Endothelial cell of umbilical vein (primary cell): ENCODE results near the gene AATF. TPM values are rescaled to one million over a fixed set of nuclear protein-coding genes. Genes with fewer than 3 reads are reported as not detected.

Source experiments
- BruUV-seq: library from RNA; stranded (reverse); fragments of 400-500 nt; replicated peaks from 2 replicates; lab custom pipeline; 2021; lab: Mats Ljungman, UMichigan
- CTCF ChIA-PET: fragments of 300-600, 350-600 bp; sonication (Branson Sonifier 250); formaldehyde crosslinking; loops from one replicate; lab custom pipeline; 2021; ENCODE audit warnings: antibody characterized with exemption, inconsistent platforms; lab: Charles Lee
- POLR2A ChIA-PET: fragments of 300-600, 350-600 bp; sonication (Branson Sonifier 250); formaldehyde crosslinking; loops from one replicate; lab custom pipeline; 2021; ENCODE audit warnings: antibody characterized with exemption, inconsistent platforms; lab: Charles Lee
- DNase-seq: peaks from one replicate; pipeline ENCODE4 v3.0.0-alpha.2; 2011; ENCODE audit warnings: low read depth, low spot score
- FAIRE-seq: peaks from 2 replicates; lab custom pipeline; 2011; peaks lifted over from hg19 to GRCh38; lab: Jason Lieb, UNC
- H2AFZ ChIP-seq: 2 replicates; pipeline ENCODE4 v1.6.0; 2012; ENCODE audit warnings: low read depth, low read length, control low read depth, inconsistent platforms
- H3K27ac ChIP-seq: 2 replicates; pipeline ENCODE4 v1.5.1; 2011; ENCODE audit warnings: low read depth, mild to moderate bottlenecking, control low read depth, low read length, moderate library complexity; ENCODE audit not compliant: insufficient read depth
- H3K27me3 ChIP-seq, 2 experiments: 2 replicates each; pipeline versions ENCODE4 v1.6.0 to v1.6.1; 2011; ENCODE audit warnings: low read length in 2 of 2, mixed read lengths in 1 of 2; ENCODE audit not compliant: control insufficient read depth in 2 of 2, insufficient read depth in 2 of 2
- H3K36me3 ChIP-seq, 2 experiments: 2 replicates in 1 of 2; 3 replicates in 1 of 2; pipeline ENCODE4 v1.5.1; 2011; ENCODE audit warnings: low read length in 2 of 2, mild to moderate bottlenecking in 1 of 2, moderate library complexity in 1 of 2; ENCODE audit not compliant: control insufficient read depth in 2 of 2, insufficient read depth in 2 of 2; ENCODE audit errors: extremely low read depth in 1 of 2
- H3K4me1 ChIP-seq: 3 replicates; pipeline ENCODE4 v1.5.1; 2011; ENCODE audit warnings: mild to moderate bottlenecking, low read length; ENCODE audit not compliant: control insufficient read depth, insufficient read depth; ENCODE audit errors: extremely low read depth
- H3K4me2 ChIP-seq: 2 replicates; pipeline ENCODE4 v1.6.1; 2011; ENCODE audit warnings: low read length, control low read depth, mixed read lengths; ENCODE audit not compliant: insufficient read depth
- H3K4me3 ChIP-seq, 3 experiments: fragments of 200-600 bp in 1 of 3; sonication (generic), shearing (Covaris generic) in 1 of 3; replicated peaks in 1 of 3; 2 replicates each; pipeline ENCODE4 v1.5.1; 2011 to 2016; ENCODE audit warnings: control low read depth in 3 of 3, low read length in 3 of 3, mild to moderate bottlenecking in 2 of 3, inconsistent platforms in 1 of 3, low read depth in 1 of 3, moderate library complexity in 1 of 3; ENCODE audit not compliant: insufficient read depth in 1 of 3
- H3K79me2 ChIP-seq: 2 replicates; pipeline ENCODE4 v1.6.0; 2012; ENCODE audit warnings: low read length, inconsistent platforms; ENCODE audit not compliant: control insufficient read depth, insufficient read depth
- H3K9ac ChIP-seq: replicated peaks from 2 replicates; pipeline ENCODE3; 2011; ENCODE audit warnings: low read length, control low read depth; ENCODE audit not compliant: insufficient read depth; ENCODE audit errors: extremely low read depth
- H3K9me1 ChIP-seq: replicated peaks from 3 replicates; pipeline ENCODE4 v1.6.0; 2011; ENCODE audit warnings: mild to moderate bottlenecking, low read length; ENCODE audit not compliant: control insufficient read depth, insufficient read depth; ENCODE audit errors: extremely low read depth
- H3K9me3 ChIP-seq: replicated peaks from 2 replicates; pipeline ENCODE4 v1.5.1; 2012; ENCODE audit warnings: low read length, inconsistent platforms; ENCODE audit not compliant: control insufficient read depth, insufficient read depth
- H4K20me1 ChIP-seq: replicated peaks from 2 replicates; pipeline ENCODE3; 2011; ENCODE audit warnings: mild to moderate bottlenecking, low read length; ENCODE audit not compliant: control insufficient read depth, insufficient read depth; ENCODE audit errors: extremely low read depth
- CTCF ChIP-seq, 2 donors: IDR thresholded peaks; 1 replicate in 1 of 2; 2 replicates in 1 of 2; pipeline ENCODE4 v1.5.1; 2011; ENCODE audit warnings: low read length in 2 of 2, mild to moderate bottlenecking in 2 of 2, moderate library complexity in 2 of 2, control low read depth in 1 of 2, inconsistent platforms in 1 of 2, low read depth in 1 of 2; ENCODE audit not compliant: insufficient read depth in 1 of 2; ENCODE audit errors: extremely low read depth in 1 of 2
- JUN ChIP-seq: IDR thresholded peaks from 2 replicates; pipeline ENCODE4 v1.6.1; 2011; ENCODE audit warnings: borderline replicate concordance, low read depth; ENCODE audit not compliant: insufficient read length, insufficient read depth
- MYC ChIP-seq: IDR thresholded peaks from one replicate; pipeline ENCODE4 v1.6.1; 2011; ENCODE audit warnings: mild to moderate bottlenecking, low read depth, low read length
- dilution Hi-C: fragments of 300-500 bp; cut with MboI; formaldehyde crosslinking; loops from one replicate; pipeline ENCODE4 v1.15.0; 2019; ENCODE audit warnings: low sequenced_read_pairs; ENCODE audit not compliant: extremely low pct_ligation_motif_present
- intact Hi-C: fragments of 100-400 bp; cut with micrococcal nuclease; formaldehyde crosslinking; loops from one replicate; pipeline ENCODE4 v1.10.0; 2022
- polyA plus RNA-seq, 4 experiments: library from polyadenylated mRNA; depleted of rRNA in 3 of 4; stranded (reverse) in 3 of 4; unstranded in 1 of 4; fragments of >200 nt; gene quantifications; 2 replicates each; pipeline versions ENCODE4 v1.2.1 to v1.2.3, GENCODE V29; 2011 to 2012; ENCODE audit warnings: missing spikeins in 1 of 4
- total RNA-seq: library from RNA; stranded (reverse); gene quantifications from 2 replicates; pipeline ENCODE4 v1.2.3, GENCODE V29; 2021

Gene AATF
- total and polyA plus RNA-seq, 2 donors (not counting 3 experiments of a cell fraction or from before 2014, with no cell fraction given): 15.7 to 47.2 TPM

DNA sequence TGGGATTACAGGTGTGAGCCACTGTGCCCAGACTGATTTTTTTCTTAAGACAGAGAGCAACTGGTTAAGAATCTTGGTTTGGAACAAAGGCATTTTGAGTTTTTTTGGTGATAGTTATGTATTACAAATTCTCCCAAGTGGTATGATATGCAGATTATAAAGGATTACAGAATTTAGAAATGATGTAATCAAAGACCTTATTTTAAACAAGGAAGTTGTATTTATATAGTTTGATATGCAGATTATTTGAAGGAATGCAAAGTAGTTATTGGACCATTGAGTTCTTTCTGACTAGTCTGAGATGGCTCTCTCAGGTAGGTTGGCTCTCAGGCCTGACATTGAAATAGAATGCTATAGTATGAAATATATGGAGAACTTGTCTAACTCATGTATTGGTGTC lies 34.9 kb downstream of the AATF start:
- Histone ChIP-seq H3K9me1 (no peaks in the 10 kb centered on the region), H3K4me3 (no peak overlapping the region), H4K20me1 (no peaks in the 10 kb centered on the region), H3K4me1 (peaks cover 28% of the 10 kb centered on the region), H3K27ac (no peak overlapping the region), H3K79me2 (peaks cover under 1% of the 10 kb centered on the region), H3K27me3 (no peaks in the 10 kb centered on the region), H3K9me3 (no peaks in the 10 kb centered on the region), H3K9ac (no peak overlapping the region), H2AFZ (no peak overlapping the region), H3K4me2 (no peak overlapping the region), H3K36me3 (peaks cover 5% of the 10 kb centered on the region in 2 experiments)
- ChIA-PET POLR2A (no interaction called here), CTCF (no interaction called here)
- DNase-seq (no peak), FAIRE-seq (no peak)
- BruUV-seq: no TSS peak
- TF ChIP-seq JUN: no peak
- TF ChIP-seq CTCF (IDR thresholded peaks at IDR 0.05; ENCODE audit: extremely low read depth in 1 of 2, insufficient read depth in 1 of 2, low read depth in 1 of 2, low read length in 2 of 2): no peak
- intact Hi-C loops (no loop called here), dilution Hi-C loops (no loop called here)

GRCh38 chr17:36989173-36989572 lies 40.4 kb downstream of the AATF start:
- no TSS peak for BruUV-seq
- Histone ChIP-seq H3K27ac (no peak overlapping the region), H3K4me2 (no peak overlapping the region), H3K4me3 (no peak overlapping the region), H3K9ac (no peak overlapping the region), H2AFZ (no peak overlapping the region), H3K4me1 (no peaks in the 10 kb centered on the region), H3K9me3 (no peaks in the 10 kb centered on the region), H3K79me2 (no peaks in the 10 kb centered on the region), H3K36me3 (peaks cover 10 to 13% of the 10 kb centered on the region in 2 experiments), H3K9me1 (no peaks in the 10 kb centered on the region), H4K20me1 (no peaks in the 10 kb centered on the region), H3K27me3 (no peaks in the 10 kb centered on the region)
- dilution Hi-C loops (no loop called here), intact Hi-C loops (no loop called here)
- DNase-seq: no peak
- no peak for TF ChIP-seq MYC
- TF ChIP-seq CTCF (IDR thresholded peaks at IDR 0.05; ENCODE audit: extremely low read depth in 1 of 2, insufficient read depth in 1 of 2, low read depth in 1 of 2, low read length in 2 of 2): no peak
- ChIA-PET POLR2A (no interaction called here), CTCF (interaction anchor here (0.8 to 1.3 kb wide), 3 partner anchors 10 to 283 kb away, joined by 3 read pairs; no protein-coding TSS in a partner anchor)
- no peak for FAIRE-seq
